ENCODE data around the gene RIIAD1. TPM values are rescaled to one million over a fixed set of nuclear protein-coding genes. Genes with fewer than 3 reads are reported as not detected.

The RIIAD1 gene
- total and polyA plus RNA-seq, 8 donors: 1.4 TPM; not detected in 7

DNA sequence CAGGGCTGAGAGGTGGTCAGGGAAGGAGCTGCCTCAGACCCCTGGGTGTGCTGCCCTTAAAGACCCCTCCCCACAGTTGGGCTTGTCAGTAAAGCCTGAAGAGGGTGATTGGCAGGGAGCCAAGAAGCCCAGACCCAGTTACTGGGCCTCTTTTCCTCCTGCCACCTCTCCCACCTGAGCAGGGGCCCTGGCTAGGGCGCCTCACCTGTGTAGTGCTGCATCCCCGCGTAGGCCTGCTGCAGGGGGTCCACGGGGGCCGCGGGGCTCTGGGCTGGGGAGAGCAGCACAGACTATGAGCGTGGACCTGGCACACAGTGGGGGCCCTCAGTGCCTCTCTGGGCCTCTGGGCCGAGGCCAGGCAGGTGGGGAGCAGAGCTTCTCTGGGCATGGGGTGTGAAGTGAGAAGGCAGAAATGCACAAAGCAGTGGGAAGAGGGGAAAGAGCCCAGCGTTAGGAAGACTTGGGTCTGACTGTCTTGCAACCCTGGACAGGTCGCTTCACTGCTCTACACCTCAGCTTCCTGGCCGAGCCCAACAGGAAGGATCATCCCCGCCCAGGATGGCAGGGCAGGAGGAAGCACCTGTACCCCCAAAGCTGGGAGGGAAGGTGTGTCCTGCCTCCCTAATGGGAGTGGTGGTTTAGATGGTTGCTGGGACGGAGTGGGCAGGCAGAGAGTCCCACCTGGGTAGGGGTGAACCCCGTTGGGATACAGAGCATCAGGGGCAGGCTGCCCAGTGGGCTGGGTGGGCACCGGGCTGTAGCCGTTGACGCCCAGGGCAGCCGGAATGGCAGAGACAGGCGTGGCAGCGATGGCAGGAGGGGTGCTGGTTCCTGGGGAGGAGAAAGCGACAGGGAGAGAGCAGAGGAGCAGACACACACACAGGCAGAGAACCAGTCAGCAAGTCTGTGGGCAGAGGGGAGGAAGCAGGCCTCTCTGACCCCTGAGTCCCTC lies 14.6 kb upstream of the RIIAD1 start:
- no peak overlapping the region for H3K4me3 ChIP-seq
- no peak for DNase-seq
- intact Hi-C loops (cut with DNase I; ENCODE audit: low total_unique reads): no loop called here
- peaks cover 0 to 3% (median 0%) of the 10 kb centered on the region in 3 donors for H3K27me3 ChIP-seq
- TF ChIP-seq, protein P1, sequence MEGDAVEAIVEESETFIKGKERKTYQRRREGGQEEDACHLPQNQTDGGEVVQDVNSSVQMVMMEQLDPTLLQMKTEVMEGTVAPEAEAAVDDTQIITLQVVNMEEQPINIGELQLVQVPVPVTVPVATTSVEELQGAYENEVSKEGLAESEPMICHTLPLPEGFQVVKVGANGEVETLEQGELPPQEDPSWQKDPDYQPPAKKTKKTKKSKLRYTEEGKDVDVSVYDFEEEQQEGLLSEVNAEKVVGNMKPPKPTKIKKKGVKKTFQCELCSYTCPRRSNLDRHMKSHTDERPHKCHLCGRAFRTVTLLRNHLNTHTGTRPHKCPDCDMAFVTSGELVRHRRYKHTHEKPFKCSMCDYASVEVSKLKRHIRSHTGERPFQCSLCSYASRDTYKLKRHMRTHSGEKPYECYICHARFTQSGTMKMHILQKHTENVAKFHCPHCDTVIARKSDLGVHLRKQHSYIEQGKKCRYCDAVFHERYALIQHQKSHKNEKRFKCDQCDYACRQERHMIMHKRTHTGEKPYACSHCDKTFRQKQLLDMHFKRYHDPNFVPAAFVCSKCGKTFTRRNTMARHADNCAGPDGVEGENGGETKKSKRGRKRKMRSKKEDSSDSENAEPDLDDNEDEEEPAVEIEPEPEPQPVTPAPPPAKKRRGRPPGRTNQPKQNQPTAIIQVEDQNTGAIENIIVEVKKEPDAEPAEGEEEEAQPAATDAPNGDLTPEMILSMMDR (IDR thresholded peaks at IDR 0.05): no peak
- TF ChIP-seq EP300 (IDR thresholded peaks at IDR 0.05): no peak
- peaks cover 0 to 8% (median 0%) of the 10 kb centered on the region in 4 donors for H3K4me1 ChIP-seq
- WGBS, 5 donors: 66 to 76% (median 74%) methylated on average over 19 to 21 of the region's 21 CpGs
- peaks cover 0 to 5% (median 4%) of the 10 kb centered on the region in 4 donors for H3K36me3 ChIP-seq
- no peaks in the 10 kb centered on the region for H3K9me3 ChIP-seq
- no peak overlapping the region for H3K27ac ChIP-seq

DNA sequence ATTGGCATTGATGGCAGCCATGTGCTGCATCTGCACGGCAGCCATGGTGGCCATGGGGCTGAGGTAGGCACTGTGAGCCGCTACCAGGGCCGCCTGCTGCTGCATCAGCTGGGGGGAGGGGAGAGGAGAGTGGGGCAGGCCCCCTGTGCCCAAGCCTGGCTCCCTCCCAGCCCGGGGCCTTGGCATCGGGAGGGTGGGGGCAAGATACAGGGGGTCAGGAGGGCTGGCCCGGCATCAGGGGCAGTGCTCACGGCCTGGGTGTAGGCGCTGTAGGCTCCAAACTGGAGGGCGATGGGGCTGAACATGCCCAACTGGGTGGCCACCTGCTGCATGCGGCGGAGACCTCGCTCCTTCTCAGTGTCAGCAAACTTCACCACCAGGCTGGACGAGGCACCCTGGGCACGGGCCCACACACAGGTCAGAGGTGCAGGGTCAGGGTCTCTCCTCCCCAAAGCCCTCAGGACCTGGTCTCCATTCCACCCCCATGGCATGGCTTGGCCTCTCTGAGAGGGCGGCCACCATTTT lies 13.7 kb upstream of the RIIAD1 start:
- H3K4me3 ChIP-seq: no peak overlapping the region
- intact Hi-C loops (cut with DNase I; ENCODE audit: low total_unique reads): no loop called here
- WGBS, 5 donors: 85 to 93% (median 91%) methylated on average over 8 to 15 of the region's 15 CpGs
- H3K36me3 ChIP-seq: no peaks in the 10 kb centered on the region
- no peak overlapping the region for H3K27ac ChIP-seq
- peaks cover 0 to 10% (median 0%) of the 10 kb centered on the region in 3 donors for H3K27me3 ChIP-seq
- H3K4me1 ChIP-seq: peaks cover 0 to 8% (median 0%) of the 10 kb centered on the region in 4 donors
- no peaks in the 10 kb centered on the region for H3K9me3 ChIP-seq
- DNase-seq: no peak
- no peak for TF ChIP-seq POLR2A (IDR thresholded peaks at IDR 0.05)
- no peak for TF ChIP-seq POLR2AphosphoS5 (IDR thresholded peaks at IDR 0.05)
- TF ChIP-seq EP300 (IDR thresholded peaks at IDR 0.05): no peak
- TF ChIP-seq, protein P1 (IDR thresholded peaks at IDR 0.05): no peak

DNA sequence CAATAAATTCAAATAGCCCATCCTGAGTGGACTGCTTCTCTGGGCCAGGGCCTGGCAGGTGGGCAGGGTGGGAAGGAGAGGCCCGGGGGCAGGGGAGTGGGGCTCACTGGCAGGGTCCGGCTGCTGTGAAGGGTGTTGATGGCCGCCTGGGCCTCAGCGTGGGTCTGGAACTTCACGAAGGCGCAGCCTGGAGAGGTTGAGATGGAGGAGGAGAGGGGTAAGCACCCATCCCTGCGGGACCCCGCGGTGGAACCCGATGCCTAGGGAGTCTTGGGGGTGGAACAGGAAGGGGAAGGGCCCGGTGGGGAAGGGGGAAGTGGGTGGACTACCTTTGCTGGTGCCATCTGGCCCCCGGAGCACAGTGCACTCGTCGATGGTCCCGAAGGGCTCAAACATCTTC lies 12.4 kb upstream of the RIIAD1 start:
- 77 to 89% (median 83%) methylated on average over 15 of the region's 15 CpGs for WGBS, 5 donors

DNA sequence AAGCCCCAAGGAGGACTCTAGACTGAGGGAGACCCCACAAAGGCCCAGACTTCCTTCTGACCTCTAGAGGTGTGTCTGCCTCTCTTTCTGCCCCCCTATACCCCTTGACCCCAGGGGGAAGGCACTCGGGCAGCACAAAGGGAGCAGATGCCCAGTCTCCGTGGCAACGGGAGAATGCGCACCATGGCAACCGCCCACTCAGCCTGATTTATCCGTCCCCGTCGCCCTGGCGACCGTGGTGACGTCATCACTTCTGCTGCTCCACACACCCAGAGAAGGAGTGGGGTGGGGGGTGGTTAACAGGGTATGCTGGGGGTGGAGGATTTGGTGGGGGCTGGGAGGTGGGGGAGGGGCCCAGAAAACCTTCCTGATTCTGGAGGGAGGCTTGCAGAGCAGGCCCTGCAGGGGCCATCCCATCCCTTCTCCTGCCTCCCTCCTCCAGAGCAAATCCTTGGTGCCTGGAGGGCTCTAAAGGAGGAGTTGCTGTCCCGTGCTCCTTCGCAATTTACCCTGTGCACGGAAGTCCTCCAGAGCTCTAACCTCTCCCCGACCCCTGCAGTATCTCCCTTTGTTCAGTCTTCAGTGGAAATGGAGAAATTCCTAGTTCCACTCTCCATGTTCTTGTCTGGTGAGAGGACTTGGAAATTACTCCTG lies 11.0 kb upstream of the RIIAD1 start:
- Histone ChIP-seq H3K4me3 (no peak overlapping the region), H3K4me1 (no peaks in the 10 kb centered on the region), H3K36me3 (no peaks in the 10 kb centered on the region), H3K27ac (no peak overlapping the region), H3K9me3 (no peaks in the 10 kb centered on the region), H3K27me3 (peaks cover 0 to 22% (median 0%) of the 10 kb centered on the region in 3 donors)
- TF ChIP-seq EP300 (IDR thresholded peaks at IDR 0.05) (no peak), POLR2AphosphoS5 (IDR thresholded peaks at IDR 0.05) (no peak), POLR2A (IDR thresholded peaks at IDR 0.05) (no peak)
- TF ChIP-seq, protein P1 (IDR thresholded peaks at IDR 0.05): no peak
- intact Hi-C loops (cut with DNase I; ENCODE audit: low total_unique reads): no loop called here
- DNase-seq: peak in 1 of 2 donors; percentile 88
- 51 to 58% (median 53%) methylated on average over 14 to 15 of the region's 15 CpGs for WGBS, 5 donors

More for the DNA sequence above, 12.4 kb upstream of the RIIAD1 start:
- intact Hi-C loops (cut with DNase I; ENCODE audit: low total_unique reads): no loop called here
- Histone ChIP-seq H3K9me3 (no peaks in the 10 kb centered on the region), H3K27ac (no peak overlapping the region), H3K4me1 (peaks cover 0 to under 1% (median 0%) of the 10 kb centered on the region in 4 donors), H3K27me3 (peaks cover 0 to 10% (median 0%) of the 10 kb centered on the region in 3 donors), H3K36me3 (no peaks in the 10 kb centered on the region), H3K4me3 (no peak overlapping the region)
- DNase-seq: no peak
- no peak for TF ChIP-seq POLR2AphosphoS5 (IDR thresholded peaks at IDR 0.05)
- TF ChIP-seq, protein P1 (IDR thresholded peaks at IDR 0.05): no peak
- no peak for TF ChIP-seq EP300 (IDR thresholded peaks at IDR 0.05)
- no peak for TF ChIP-seq POLR2A (IDR thresholded peaks at IDR 0.05)

Measured in stomach (tissue), 9 donors.